ENCODE measurements around the gene ZNF746.
"Not testable (repeated sequence)": the region's sequence is repeated elsewhere in the genome, so short reads cannot be mapped to it uniquely, and the experiment has no call there.

Gene ZNF746

GRCh38 chr7:149457766-149458165, 39.8 kb downstream of the ZNF746 start:
- no peak for DNase-seq

GRCh38 chr7:149456506-149457421, 40.8 kb downstream of the ZNF746 start:
- DNase-seq: no peak

- no peak for DNase-seq
Observed at GRCh38 chr7:149455175-149455950, 42.2 kb downstream of the ZNF746 start.

GRCh38 chr7:149454750-149455149, 42.9 kb downstream of the ZNF746 start:
- DNase-seq: no peak

- no peak for DNase-seq
Observed at GRCh38 chr7:149454006-149454405, 43.6 kb downstream of the ZNF746 start.

- DNase-seq: no peak
Observed at GRCh38 chr7:149450821-149451220, 46.8 kb downstream of the ZNF746 start.

- DNase-seq: no peak
Observed at GRCh38 chr7:149449897-149450296, 47.7 kb downstream of the ZNF746 start.

GRCh38 chr7:149448961-149449360, 48.6 kb downstream of the ZNF746 start:
- DNase-seq: no peak

- not testable (repeated sequence) for DNase-seq
Observed at GRCh38 chr7:149446026-149446425, 51.6 kb downstream of the ZNF746 start.

GRCh38 chr7:149444287-149444686, 53.3 kb downstream of the ZNF746 start:
- no peak for DNase-seq

- DNase-seq: no peak
Observed at GRCh38 chr7:149443523-149443922, 54.1 kb downstream of the ZNF746 start.

- DNase-seq: no peak
Observed at GRCh38 chr7:149442924-149443323, 54.7 kb downstream of the ZNF746 start.

- peak; percentile 20 for DNase-seq
Observed at GRCh38 chr7:149440222-149440621, 57.4 kb downstream of the ZNF746 start.

GRCh38 chr7:149436358-149436757, 61.3 kb downstream of the ZNF746 start:
- DNase-seq: no peak

- DNase-seq: no peak
Observed at GRCh38 chr7:149433124-149433523, 64.5 kb downstream of the ZNF746 start.

GRCh38 chr7:149432121-149432691, 65.4 kb downstream of the ZNF746 start:
- DNase-seq: no peak

- no peak for DNase-seq
Observed at GRCh38 chr7:149431486-149432120, 66.0 kb downstream of the ZNF746 start.

GRCh38 chr7:149430192-149430591, 67.4 kb downstream of the ZNF746 start:
- DNase-seq: no peak

- no peak for DNase-seq
Observed at GRCh38 chr7:149427893-149428292, 69.7 kb downstream of the ZNF746 start.

GRCh38 chr7:149427096-149427680, 70.4 kb downstream of the ZNF746 start:
- DNase-seq: no peak

GRCh38 chr7:149423449-149424110, 74.0 kb downstream of the ZNF746 start:
- DNase-seq: no peak

GRCh38 chr7:149422914-149423301, 74.7 kb downstream of the ZNF746 start:
- DNase-seq: no peak

Measured in CD4-positive, alpha-beta T cell treated with Interleukin-21 for 1 hour (primary cell).